ENCODE data around the gene MBD3L3. TPM values are rescaled to one million over a fixed set of nuclear protein-coding genes. Genes with fewer than 3 reads are reported as not detected.
"Not testable (repeated sequence)": the region's sequence is repeated elsewhere in the genome, so short reads cannot be mapped to it uniquely, and the experiment has no call there.

Gene MBD3L3
- total RNA-seq, 1 experiment from 2014 or later = not detected

DNA sequence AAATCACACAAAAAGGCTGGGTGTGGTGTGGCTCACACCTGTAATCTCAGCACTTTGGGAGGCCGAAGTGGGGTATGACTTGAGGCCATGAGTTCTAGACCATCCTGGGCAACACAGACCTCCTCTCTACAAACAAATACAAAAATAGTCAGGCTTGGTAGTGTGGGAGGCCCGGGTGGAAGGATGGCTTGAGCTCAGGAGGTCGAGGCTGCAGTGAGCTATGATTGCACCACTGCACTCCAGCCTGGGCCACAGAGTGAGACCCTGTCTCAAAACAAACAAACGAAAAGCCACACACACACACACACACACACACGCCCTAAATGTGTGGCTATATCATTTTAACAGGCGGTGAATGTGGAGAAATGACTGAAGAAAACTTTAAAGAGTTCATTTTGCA is 10.1 kb upstream of the MBD3L3 start:
- ChIA-PET POLR2A (interaction anchor here (0.6 to 1.6 kb wide), 4 partner anchors 9 to 696 kb away, joined by 3 to 28 read pairs (median 4); partner anchors contain the start of gene ALKBH7), CTCF (interaction anchor here (1.0 kb wide), 1 partner anchor 31 kb away, joined by 4 read pairs; no protein-coding TSS in a partner anchor)
- H3K4me3 ChIP-seq (ENCODE audit: low read depth, low read length) = peak overlapping the region; percentile 31
- TF ChIP-seq, protein P1, sequence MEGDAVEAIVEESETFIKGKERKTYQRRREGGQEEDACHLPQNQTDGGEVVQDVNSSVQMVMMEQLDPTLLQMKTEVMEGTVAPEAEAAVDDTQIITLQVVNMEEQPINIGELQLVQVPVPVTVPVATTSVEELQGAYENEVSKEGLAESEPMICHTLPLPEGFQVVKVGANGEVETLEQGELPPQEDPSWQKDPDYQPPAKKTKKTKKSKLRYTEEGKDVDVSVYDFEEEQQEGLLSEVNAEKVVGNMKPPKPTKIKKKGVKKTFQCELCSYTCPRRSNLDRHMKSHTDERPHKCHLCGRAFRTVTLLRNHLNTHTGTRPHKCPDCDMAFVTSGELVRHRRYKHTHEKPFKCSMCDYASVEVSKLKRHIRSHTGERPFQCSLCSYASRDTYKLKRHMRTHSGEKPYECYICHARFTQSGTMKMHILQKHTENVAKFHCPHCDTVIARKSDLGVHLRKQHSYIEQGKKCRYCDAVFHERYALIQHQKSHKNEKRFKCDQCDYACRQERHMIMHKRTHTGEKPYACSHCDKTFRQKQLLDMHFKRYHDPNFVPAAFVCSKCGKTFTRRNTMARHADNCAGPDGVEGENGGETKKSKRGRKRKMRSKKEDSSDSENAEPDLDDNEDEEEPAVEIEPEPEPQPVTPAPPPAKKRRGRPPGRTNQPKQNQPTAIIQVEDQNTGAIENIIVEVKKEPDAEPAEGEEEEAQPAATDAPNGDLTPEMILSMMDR (IDR thresholded peaks at IDR 0.05; ENCODE audit: insufficient read depth in 1 of 2, low read depth in 1 of 2, low read length in 1 of 2, severe bottlenecking in 1 of 2, unreplicated experiment in 1 of 2) = no peak
- H3K36me3 ChIP-seq (ENCODE audit: control insufficient read depth, insufficient read depth, low read length) = peaks cover 1% of the 10 kb centered on the region
- no TSS peak for BruUV-seq (replicated peaks)
- no peaks in the 10 kb centered on the region for H3K27me3 ChIP-seq (replicated peaks; ENCODE audit: control insufficient read depth, insufficient read depth, low read length)
- H3K4me1 ChIP-seq = no peaks in the 10 kb centered on the region
- H3K4me3 Mint-ChIP-seq (ENCODE audit: unreplicated experiment) = peak overlapping the region; percentile 72
- H3K27me3 Mint-ChIP-seq (ENCODE audit: insufficient read depth, unreplicated experiment) = no peaks in the 10 kb centered on the region
- peaks cover 6% of the 10 kb centered on the region; the same call in 1 of the 2 replicates for H3K9me3 ChIP-seq
- peaks cover 31% of the 10 kb centered on the region for H3K36me3 Mint-ChIP-seq (ENCODE audit: insufficient read depth, unreplicated experiment)
- H3K27ac Mint-ChIP-seq (ENCODE audit: unreplicated experiment) = peak overlapping the region; percentile 70
- H3K4me1 Mint-ChIP-seq (ENCODE audit: low read depth, unreplicated experiment) = peaks cover 7% of the 10 kb centered on the region
- intact Hi-C loops (cut with micrococcal nuclease; ENCODE audit: unreplicated experiment) = no loop called here
- H3K9me3 Mint-ChIP-seq (ENCODE audit: unreplicated experiment) = peaks cover 9% of the 10 kb centered on the region
- DNase-seq = no peak

DNA sequence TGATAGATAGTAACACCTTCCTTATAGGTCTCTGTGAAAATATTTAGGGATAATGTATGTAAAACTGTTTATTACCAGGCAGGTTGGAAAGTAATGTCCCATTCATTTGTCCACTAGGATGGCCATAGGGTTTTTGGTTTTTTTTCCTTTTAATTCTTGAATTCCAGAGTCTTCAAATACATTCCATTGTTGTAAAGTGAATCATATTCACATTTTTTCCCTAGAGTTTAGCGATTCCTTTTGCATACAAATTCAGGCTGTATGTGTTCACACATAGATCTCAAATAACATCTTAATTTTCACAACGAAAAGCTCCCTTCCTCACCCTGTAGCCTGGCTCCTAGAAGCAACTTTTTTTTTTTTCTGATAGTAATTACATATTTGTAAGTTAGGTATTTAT is 9.2 kb upstream of the MBD3L3 start:
- H3K4me1 ChIP-seq = no peaks in the 10 kb centered on the region
- peaks cover 6% of the 10 kb centered on the region; the same call in 1 of the 2 replicates for H3K9me3 ChIP-seq
- H3K27ac Mint-ChIP-seq (ENCODE audit: unreplicated experiment) = no peak overlapping the region
- DNase-seq = no peak
- H3K36me3 Mint-ChIP-seq (ENCODE audit: insufficient read depth, unreplicated experiment) = peaks cover 25% of the 10 kb centered on the region
- H3K4me3 Mint-ChIP-seq (ENCODE audit: unreplicated experiment) = no peak overlapping the region
- peaks cover 1% of the 10 kb centered on the region for H3K36me3 ChIP-seq (ENCODE audit: control insufficient read depth, insufficient read depth, low read length)
- ChIA-PET POLR2A (no interaction called here), CTCF (no interaction called here)
- no peaks in the 10 kb centered on the region for H3K27me3 ChIP-seq (replicated peaks; ENCODE audit: control insufficient read depth, insufficient read depth, low read length)
- no peak overlapping the region for H3K4me3 ChIP-seq (ENCODE audit: low read depth, low read length)
- intact Hi-C loops (cut with micrococcal nuclease; ENCODE audit: unreplicated experiment) = no loop called here
- H3K27me3 Mint-ChIP-seq (ENCODE audit: insufficient read depth, unreplicated experiment) = no peaks in the 10 kb centered on the region
- no TSS peak for BruUV-seq (replicated peaks)
- peaks cover 7% of the 10 kb centered on the region for H3K4me1 Mint-ChIP-seq (ENCODE audit: low read depth, unreplicated experiment)
- peaks cover 9% of the 10 kb centered on the region for H3K9me3 Mint-ChIP-seq (ENCODE audit: unreplicated experiment)
- TF ChIP-seq, protein P1 (IDR thresholded peaks at IDR 0.05; ENCODE audit: insufficient read depth in 1 of 2, low read depth in 1 of 2, low read length in 1 of 2, severe bottlenecking in 1 of 2, unreplicated experiment in 1 of 2) = no peak

DNA sequence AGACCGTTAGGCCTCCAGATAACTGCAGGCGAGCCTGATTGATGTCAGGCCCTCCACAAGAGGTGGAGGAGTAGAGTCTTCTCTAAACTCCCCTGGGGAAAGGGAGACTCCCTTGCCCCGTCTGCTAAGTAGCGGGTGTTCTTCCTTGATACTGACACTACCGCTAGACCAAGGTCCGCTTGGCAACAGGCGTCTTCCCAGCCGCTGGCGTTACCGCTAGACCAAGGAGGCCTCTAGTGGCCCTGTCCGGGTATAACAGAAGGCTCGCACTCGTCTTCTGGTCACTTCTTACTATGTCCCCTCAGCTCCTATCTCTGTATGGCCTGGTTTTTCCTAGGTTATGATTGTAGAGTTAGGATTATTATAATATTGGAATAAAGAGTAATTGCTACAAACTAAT is 8.6 kb upstream of the MBD3L3 start:
- H3K27me3 Mint-ChIP-seq (ENCODE audit: insufficient read depth, unreplicated experiment); CTCF ChIA-PET: not testable (repeated sequence)
- DNase-seq = peak in 1 of 2 experiments; percentile 29

More for the DNA sequence above, 8.6 kb upstream of the MBD3L3 start:
- H3K27ac Mint-ChIP-seq (ENCODE audit: unreplicated experiment); H3K4me1 ChIP-seq; H3K9me3 Mint-ChIP-seq (ENCODE audit: unreplicated experiment); BruUV-seq (replicated peaks); H3K36me3 ChIP-seq (ENCODE audit: control insufficient read depth, insufficient read depth, low read length); H3K9me3 ChIP-seq; H3K4me3 Mint-ChIP-seq (ENCODE audit: unreplicated experiment); intact Hi-C loops (cut with micrococcal nuclease; ENCODE audit: unreplicated experiment); H3K4me3 ChIP-seq (ENCODE audit: low read depth, low read length); H3K4me1 Mint-ChIP-seq (ENCODE audit: low read depth, unreplicated experiment); H3K27me3 ChIP-seq (replicated peaks; ENCODE audit: control insufficient read depth, insufficient read depth, low read length); POLR2A ChIA-PET: not testable (repeated sequence)
- H3K36me3 Mint-ChIP-seq (ENCODE audit: insufficient read depth, unreplicated experiment) = peaks cover 19% of the 10 kb centered on the region
